ENCODE data around the gene GGNBP2. TPM values are rescaled to one million over a fixed set of nuclear protein-coding genes. Genes with fewer than 3 reads are reported as not detected.

Gene GGNBP2
- total and polyA plus RNA-seq, 2 donors (not counting 1 experiment from before 2014, with no cell fraction given) = 77.0 to 81.9 TPM

DNA sequence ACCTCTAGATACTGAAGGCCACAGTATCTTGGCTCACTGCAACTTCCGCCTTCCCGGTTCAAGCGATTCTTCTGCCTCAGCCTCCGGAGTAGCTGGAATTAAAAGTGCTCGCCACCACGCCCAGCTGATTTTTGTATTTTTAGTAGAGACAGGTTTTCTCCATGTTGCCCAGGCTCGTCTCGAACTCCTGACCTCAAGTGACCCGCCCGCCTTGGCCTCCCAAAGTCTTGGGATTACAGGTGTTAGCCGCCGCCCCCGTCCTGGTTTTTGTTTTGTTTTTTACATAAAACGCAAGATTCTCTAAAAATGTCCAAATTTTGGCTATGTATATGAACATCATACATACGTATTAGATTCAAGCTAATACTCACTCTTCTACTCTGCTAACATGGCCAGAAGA, 2.0 kb upstream of the GGNBP2 start:
- Histone ChIP-seq H2AFZ (ENCODE audit: low read length) (no peak overlapping the region), H3K4me3 (replicated peaks in 1 of 4; ENCODE audit: control extremely low read depth in 1 of 4, insufficient read depth in 1 of 4, low read depth in 3 of 4, low read length in 4 of 4) (no peak overlapping the region), H3K9me3 (ENCODE audit: control insufficient read depth, insufficient read depth, low read depth, low read length) (no peaks in the 10 kb centered on the region), H3K79me2 (ENCODE audit: control insufficient read depth, insufficient read depth, low read length) (peaks cover 43% of the 10 kb centered on the region), H3K9ac (ENCODE audit: insufficient read depth, low read length) (no peak overlapping the region), H3K4me1 (ENCODE audit: control insufficient read depth, extremely low read depth, insufficient read depth, low read length) (no peaks in the 10 kb centered on the region), H3K36me3 (ENCODE audit: control insufficient read depth, insufficient read depth, low read length) (no peaks in the 10 kb centered on the region), H3K27ac (ENCODE audit: insufficient read depth, low read length) (no peak overlapping the region), H4K20me1 (ENCODE audit: control insufficient read depth, extremely low read depth, insufficient read depth, low read length) (no peaks in the 10 kb centered on the region), H3K27me3 (ENCODE audit: control insufficient read depth, insufficient read depth, low read length) (no peaks in the 10 kb centered on the region), H3K4me2 (ENCODE audit: extremely low read depth, insufficient read depth, low read length) (no peak overlapping the region)
- no peak for TF ChIP-seq EZH2 (IDR thresholded peaks at IDR 0.05; ENCODE audit: low read length, missing control alignments)
- TF ChIP-seq, protein P1, sequence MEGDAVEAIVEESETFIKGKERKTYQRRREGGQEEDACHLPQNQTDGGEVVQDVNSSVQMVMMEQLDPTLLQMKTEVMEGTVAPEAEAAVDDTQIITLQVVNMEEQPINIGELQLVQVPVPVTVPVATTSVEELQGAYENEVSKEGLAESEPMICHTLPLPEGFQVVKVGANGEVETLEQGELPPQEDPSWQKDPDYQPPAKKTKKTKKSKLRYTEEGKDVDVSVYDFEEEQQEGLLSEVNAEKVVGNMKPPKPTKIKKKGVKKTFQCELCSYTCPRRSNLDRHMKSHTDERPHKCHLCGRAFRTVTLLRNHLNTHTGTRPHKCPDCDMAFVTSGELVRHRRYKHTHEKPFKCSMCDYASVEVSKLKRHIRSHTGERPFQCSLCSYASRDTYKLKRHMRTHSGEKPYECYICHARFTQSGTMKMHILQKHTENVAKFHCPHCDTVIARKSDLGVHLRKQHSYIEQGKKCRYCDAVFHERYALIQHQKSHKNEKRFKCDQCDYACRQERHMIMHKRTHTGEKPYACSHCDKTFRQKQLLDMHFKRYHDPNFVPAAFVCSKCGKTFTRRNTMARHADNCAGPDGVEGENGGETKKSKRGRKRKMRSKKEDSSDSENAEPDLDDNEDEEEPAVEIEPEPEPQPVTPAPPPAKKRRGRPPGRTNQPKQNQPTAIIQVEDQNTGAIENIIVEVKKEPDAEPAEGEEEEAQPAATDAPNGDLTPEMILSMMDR (conservative IDR thresholded peaks at IDR 0.05 in 1 of 2, IDR thresholded peaks at IDR 0.05 in 1 of 2; ENCODE audit: low read depth in 1 of 2, low read length in 2 of 2) = no peak
- DNase-seq (ENCODE audit: low read depth in 2 of 2) = no peak

DNA sequence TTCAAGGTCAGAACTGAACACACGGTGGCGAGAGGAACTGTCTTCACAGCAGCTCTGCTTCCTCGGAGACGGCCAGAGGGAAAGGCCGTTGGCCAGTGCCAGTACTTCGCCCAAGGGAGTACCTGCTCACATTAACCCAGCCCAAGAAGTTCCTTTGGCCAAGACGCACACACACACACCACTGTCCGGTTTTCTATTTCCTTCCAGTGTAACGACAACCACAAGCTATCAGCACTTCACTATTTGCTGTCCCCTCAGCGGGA, 744 bp upstream of the GGNBP2 start:
- peak in 1 of 2 donors; percentile 55 for DNase-seq (ENCODE audit: low read depth in 2 of 2)
- Histone ChIP-seq H3K4me3 (replicated peaks in 1 of 4; ENCODE audit: control extremely low read depth in 1 of 4, insufficient read depth in 1 of 4, low read depth in 3 of 4, low read length in 4 of 4) (peak overlapping the region; percentile 88 to 100 (median 95)), H4K20me1 (ENCODE audit: control insufficient read depth, extremely low read depth, insufficient read depth, low read length) (no peaks in the 10 kb centered on the region), H3K4me2 (ENCODE audit: extremely low read depth, insufficient read depth, low read length) (peak overlapping the region; percentile 70), H3K79me2 (ENCODE audit: control insufficient read depth, insufficient read depth, low read length) (peaks cover 54% of the 10 kb centered on the region), H2AFZ (ENCODE audit: low read length) (peak overlapping the region; percentile 77), H3K27me3 (ENCODE audit: control insufficient read depth, insufficient read depth, low read length) (no peaks in the 10 kb centered on the region), H3K4me1 (ENCODE audit: control insufficient read depth, extremely low read depth, insufficient read depth, low read length) (no peaks in the 10 kb centered on the region), H3K9ac (ENCODE audit: insufficient read depth, low read length) (peak overlapping the region; percentile 99), H3K27ac (ENCODE audit: insufficient read depth, low read length) (peak overlapping the region; percentile 99), H3K36me3 (ENCODE audit: control insufficient read depth, insufficient read depth, low read length) (no peaks in the 10 kb centered on the region), H3K9me3 (ENCODE audit: control insufficient read depth, insufficient read depth, low read depth, low read length) (no peaks in the 10 kb centered on the region)
- TF ChIP-seq, protein P1 (conservative IDR thresholded peaks at IDR 0.05 in 1 of 2, IDR thresholded peaks at IDR 0.05 in 1 of 2; ENCODE audit: low read depth in 1 of 2, low read length in 2 of 2) = peak in 1 of 2 donors; percentile 15
- no peak for TF ChIP-seq EZH2 (IDR thresholded peaks at IDR 0.05; ENCODE audit: low read length, missing control alignments)

DNA sequence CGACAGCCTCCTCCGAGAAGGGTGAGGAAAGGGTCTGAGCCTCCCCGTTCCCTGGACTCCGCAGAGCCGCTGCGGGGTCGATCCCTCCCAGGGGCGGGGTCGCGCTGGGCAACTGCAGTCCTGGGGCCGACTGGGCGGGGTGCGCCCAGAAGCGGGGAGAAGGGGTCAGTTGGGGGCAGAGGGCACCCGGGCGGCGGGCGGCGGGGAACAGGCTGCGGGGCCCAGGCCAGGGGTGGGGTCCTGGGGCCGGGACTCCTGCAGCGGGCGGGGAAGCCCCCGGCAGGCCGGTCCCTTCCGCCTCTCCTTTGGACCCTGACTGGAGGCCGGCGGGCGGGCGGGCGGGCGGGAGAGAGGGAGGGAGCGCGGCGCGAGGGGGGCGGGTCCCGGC, 352 bp downstream of the GGNBP2 start:
- H3K27ac ChIP-seq (ENCODE audit: insufficient read depth, low read length) = peak overlapping the region; percentile 99
- H4K20me1 ChIP-seq (ENCODE audit: control insufficient read depth, extremely low read depth, insufficient read depth, low read length) = no peaks in the 10 kb centered on the region
- H2AFZ ChIP-seq (ENCODE audit: low read length) = peak overlapping the region; percentile 80
- peaks cover 64% of the 10 kb centered on the region for H3K79me2 ChIP-seq (ENCODE audit: control insufficient read depth, insufficient read depth, low read length)
- H3K4me2 ChIP-seq (ENCODE audit: extremely low read depth, insufficient read depth, low read length) = no peak overlapping the region
- no peaks in the 10 kb centered on the region for H3K27me3 ChIP-seq (ENCODE audit: control insufficient read depth, insufficient read depth, low read length)
- H3K4me3 ChIP-seq (replicated peaks in 1 of 4; ENCODE audit: control extremely low read depth in 1 of 4, insufficient read depth in 1 of 4, low read depth in 3 of 4, low read length in 4 of 4) = peak overlapping the region; percentile 61 to 100 (median 95)
- TF ChIP-seq, protein P1 (conservative IDR thresholded peaks at IDR 0.05 in 1 of 2, IDR thresholded peaks at IDR 0.05 in 1 of 2; ENCODE audit: low read depth in 1 of 2, low read length in 2 of 2) = no peak
- TF ChIP-seq EZH2 (IDR thresholded peaks at IDR 0.05; ENCODE audit: low read length, missing control alignments) = no peak
- no peaks in the 10 kb centered on the region for H3K36me3 ChIP-seq (ENCODE audit: control insufficient read depth, insufficient read depth, low read length)
- no peak for DNase-seq (ENCODE audit: low read depth in 2 of 2)
- H3K4me1 ChIP-seq (ENCODE audit: control insufficient read depth, extremely low read depth, insufficient read depth, low read length) = no peaks in the 10 kb centered on the region
- peak overlapping the region; percentile 99 for H3K9ac ChIP-seq (ENCODE audit: insufficient read depth, low read length)
- H3K9me3 ChIP-seq (ENCODE audit: control insufficient read depth, insufficient read depth, low read depth, low read length) = no peaks in the 10 kb centered on the region

All from fibroblast of lung (primary cell).